Right lobe of liver (tissue), 4 donors: Measurements from ENCODE around the gene CASKIN1.

Experiments
- CTCF ChIP-seq, 4 donors: fragments of 200-600 bp in 3 of 4; fragments of 450-650 bp in 1 of 4; IDR thresholded peaks; one replicate each; pipeline versions ENCODE4 v1.5.1 to v1.8.0; 2016 to 2022; ENCODE audit warnings: antibody characterized with exemption in 4 of 4, mild to moderate bottlenecking in 2 of 4
- POLR2A ChIP-seq: fragments of 450-650 bp; IDR thresholded peaks from one replicate; pipeline ENCODE4 v1.6.1; 2017; ENCODE audit warnings: antibody characterized with exemption, mild to moderate bottlenecking
- donor health status: DM: no; HTN: no; CAD: no.
- donor health status: DM: no; HTN: no; CAD: no.
- donor health status: DM: no; HTN: yes; CAD: no.

GRCh38 chr16:2145843-2146242 lies 50.6 kb downstream of the CASKIN1 start:
- TF ChIP-seq CTCF (IDR thresholded peaks at IDR 0.05): no peak
- no peak for TF ChIP-seq POLR2A
